CD4-positive, alpha-beta T cell treated with Interleukin-17A for 1 hour (primary cell): Measurements from ENCODE around the gene TCAF1.

ENCODE experiments used
- DNase-seq: peaks from one replicate; pipeline ENCODE4 v3.0.0-alpha.2; 2020

The TCAF1 gene, protein sequence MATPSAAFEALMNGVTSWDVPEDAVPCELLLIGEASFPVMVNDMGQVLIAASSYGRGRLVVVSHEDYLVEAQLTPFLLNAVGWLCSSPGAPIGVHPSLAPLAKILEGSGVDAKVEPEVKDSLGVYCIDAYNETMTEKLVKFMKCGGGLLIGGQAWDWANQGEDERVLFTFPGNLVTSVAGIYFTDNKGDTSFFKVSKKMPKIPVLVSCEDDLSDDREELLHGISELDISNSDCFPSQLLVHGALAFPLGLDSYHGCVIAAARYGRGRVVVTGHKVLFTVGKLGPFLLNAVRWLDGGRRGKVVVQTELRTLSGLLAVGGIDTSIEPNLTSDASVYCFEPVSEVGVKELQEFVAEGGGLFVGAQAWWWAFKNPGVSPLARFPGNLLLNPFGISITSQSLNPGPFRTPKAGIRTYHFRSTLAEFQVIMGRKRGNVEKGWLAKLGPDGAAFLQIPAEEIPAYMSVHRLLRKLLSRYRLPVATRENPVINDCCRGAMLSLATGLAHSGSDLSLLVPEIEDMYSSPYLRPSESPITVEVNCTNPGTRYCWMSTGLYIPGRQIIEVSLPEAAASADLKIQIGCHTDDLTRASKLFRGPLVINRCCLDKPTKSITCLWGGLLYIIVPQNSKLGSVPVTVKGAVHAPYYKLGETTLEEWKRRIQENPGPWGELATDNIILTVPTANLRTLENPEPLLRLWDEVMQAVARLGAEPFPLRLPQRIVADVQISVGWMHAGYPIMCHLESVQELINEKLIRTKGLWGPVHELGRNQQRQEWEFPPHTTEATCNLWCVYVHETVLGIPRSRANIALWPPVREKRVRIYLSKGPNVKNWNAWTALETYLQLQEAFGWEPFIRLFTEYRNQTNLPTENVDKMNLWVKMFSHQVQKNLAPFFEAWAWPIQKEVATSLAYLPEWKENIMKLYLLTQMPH

DNA sequence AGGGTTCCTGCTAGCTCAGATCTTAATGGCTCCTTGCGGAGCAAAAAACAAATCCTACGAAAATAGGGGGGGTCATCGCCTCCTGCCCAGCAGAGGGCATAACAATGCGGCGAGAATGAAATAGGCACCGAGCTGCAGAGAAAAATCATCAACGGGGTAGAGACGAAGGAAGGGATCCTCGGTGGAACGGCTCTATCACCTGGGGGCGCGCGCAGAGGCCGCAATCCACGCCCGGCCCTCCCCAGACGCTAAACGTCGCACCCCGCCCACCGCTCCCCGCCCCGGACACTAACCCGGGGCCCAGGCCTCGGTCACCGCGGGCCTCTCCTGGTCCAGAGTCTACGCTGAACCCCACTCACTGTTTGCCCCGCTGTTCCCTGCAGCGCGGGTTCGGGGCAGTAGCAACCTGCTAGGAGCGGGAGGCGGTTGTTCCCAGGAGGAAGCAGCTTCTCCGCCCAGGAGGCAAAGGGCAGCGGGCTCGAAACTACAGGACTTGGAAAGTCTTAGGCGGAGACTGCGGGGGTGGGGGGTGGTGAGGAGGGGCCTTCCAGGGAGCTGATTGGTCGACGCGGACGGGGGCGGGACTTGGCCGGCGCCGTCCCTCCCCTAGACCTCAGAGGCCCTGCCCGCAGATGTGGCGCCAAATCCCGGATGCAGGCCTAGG lies at the start of gene TCAF1:
TSS of gene TCAF1 (minus strand) at position 509 of the 664 bp plus-strand sequence. CDS start 25,568 bp downstream, outside the sequence.
- peak; percentile 90 for DNase-seq

- no peak for DNase-seq
Observed at GRCh38 chr7:143948733-143949132, 46.8 kb upstream of the TCAF1 start.

DNA sequence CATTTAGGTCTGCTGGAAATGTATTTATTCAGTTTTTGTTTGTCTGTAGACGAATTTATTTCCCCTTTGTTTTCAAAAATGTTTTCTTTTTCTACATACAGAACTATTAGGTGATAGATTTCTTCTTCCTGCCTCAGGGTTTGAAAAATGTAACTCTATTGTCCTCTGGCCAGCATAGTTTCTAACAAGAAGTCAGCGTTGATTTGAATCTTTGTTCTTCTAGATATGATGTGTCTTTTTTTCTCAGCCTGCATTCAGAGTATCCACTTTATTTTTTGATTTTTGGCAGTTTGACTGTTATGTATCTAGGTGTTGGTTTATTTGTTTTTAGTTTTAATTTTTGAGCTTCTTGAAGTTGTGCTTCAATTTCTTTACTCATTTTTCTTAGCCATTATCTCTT lies 45.1 kb upstream of the TCAF1 start:
- DNase-seq, result no peak

DNA sequence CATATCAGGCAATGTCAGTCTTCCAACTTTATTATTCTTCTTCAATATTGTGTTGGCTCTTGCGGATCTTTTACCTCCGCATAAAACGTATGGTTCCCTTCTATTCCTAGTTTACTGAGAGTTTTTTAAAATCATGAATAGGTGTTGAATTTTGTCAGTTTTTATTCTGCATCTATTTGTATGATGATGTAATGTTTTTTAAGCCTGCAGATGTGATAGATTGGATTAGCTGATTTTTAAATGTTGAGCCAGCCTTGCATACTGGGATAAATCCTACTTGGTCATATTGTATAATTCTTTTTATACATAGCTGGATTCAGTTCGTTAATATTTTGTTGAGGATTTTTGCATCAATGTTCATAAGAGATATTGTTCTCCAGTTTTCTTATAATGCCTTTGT lies 43.4 kb upstream of the TCAF1 start:
- no peak for DNase-seq

- no peak for DNase-seq
Observed at GRCh38 chr7:143938379-143939243, 36.6 kb upstream of the TCAF1 start.

DNA sequence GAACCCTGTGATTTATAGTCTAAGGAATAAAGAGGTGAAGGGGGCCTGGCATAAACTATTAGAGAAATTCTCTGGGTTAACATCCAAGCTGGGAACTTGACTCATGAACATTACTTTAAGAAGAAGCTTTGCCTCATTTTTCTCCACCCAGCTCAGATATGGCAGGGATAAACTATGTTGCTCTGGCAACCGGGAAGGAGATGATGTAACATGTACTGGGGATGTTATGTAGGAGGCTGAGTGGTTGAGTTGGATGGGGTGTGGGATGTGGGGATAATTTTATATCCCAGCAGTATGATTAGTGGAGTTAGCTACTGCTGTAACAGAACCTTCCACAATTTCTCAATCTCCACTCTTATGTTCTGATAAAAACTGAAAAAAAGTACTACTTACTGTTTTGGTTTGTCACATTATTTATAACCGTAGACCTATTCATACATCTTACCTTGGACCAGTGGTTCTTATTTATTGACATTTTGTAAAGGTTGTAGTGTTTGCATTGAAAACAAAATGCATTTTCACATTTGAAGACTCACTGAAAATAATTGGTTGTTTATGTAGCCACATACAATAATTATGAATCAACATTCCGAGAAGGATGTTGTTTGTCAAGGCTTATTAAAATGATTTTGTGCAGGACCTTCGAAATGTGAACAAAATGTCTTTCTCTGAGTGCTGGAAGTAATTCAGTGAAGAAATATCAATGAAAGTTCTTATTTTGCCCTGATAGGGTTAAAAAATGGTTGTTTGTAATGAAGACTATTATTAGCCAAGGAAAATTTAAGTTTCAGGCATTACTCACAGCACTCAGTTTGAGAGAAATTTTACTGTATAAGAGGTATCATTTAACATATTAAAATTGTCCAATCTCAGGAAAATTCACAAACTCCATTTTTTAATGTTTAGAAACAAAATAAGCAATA lies 34.4 kb upstream of the TCAF1 start:
- no peak for DNase-seq

- no peak for DNase-seq
Observed at GRCh38 chr7:143934526-143935325, 32.8 kb upstream of the TCAF1 start, which contains the start of gene OR2F2. Gene OR2F2 (plus strand): TSS chr7:143935233. CDS start chr7:143935233, 0 bp downstream.

- DNase-seq, result no peak
Observed at GRCh38 chr7:143931739-143932138, 29.8 kb upstream of the TCAF1 start.

- no peak for DNase-seq
Observed at GRCh38 chr7:143929224-143929920, 27.4 kb upstream of the TCAF1 start.

DNA sequence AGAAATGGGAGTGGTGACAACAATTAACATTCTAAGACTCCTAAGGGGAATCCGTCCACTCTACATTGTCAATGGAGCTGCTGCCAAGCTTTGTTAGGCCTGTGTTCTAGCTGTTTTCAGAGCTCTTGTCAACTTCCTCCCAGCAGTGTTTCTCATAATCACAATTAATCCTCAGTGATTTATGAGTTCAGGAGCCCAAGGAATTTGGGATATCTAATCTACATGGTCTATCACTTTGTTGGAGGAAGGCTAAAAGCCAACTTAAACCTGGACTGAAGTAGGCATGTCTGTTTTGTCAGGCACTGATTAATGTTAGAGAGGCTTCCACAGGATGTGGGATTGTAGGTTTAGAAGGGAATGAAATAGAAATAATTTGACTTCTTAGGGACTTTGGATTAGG lies 22.9 kb upstream of the TCAF1 start:
- DNase-seq, result no peak

GRCh38 chr7:143914938-143915652 lies 13.1 kb upstream of the TCAF1 start:
- DNase-seq, result no peak

DNA sequence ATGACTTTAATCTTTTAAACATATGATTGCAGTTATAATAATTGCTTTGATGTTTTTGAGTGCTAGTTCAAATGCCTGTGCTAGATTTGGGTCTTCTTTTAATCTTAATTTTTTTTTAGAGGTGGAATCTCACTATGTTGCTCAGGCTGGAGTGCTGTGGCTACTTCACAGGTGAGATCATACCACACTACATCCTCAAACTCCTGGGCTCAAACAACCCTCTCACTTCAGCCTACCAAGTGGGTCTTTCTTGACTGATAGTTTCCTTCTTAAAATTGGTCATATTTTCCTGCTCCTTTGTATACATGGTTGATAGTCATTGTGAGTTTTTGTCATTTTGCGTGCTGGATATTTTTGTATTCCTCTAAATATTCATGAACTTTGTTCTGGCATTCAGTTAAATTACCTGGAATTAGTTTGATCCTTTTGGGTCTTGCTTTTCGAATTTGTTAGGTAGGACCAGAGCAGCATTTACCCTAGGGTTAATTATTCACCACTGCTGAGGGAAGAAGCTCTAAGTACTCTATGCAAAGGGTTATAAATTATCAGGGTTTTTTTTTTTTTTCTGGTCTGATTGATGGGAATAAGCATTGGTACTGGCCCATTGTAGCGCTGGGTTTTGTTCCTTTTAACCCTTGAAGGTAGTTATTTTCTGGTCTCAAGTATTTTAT lies 12.1 kb upstream of the TCAF1 start:
- DNase-seq, result no peak

DNA sequence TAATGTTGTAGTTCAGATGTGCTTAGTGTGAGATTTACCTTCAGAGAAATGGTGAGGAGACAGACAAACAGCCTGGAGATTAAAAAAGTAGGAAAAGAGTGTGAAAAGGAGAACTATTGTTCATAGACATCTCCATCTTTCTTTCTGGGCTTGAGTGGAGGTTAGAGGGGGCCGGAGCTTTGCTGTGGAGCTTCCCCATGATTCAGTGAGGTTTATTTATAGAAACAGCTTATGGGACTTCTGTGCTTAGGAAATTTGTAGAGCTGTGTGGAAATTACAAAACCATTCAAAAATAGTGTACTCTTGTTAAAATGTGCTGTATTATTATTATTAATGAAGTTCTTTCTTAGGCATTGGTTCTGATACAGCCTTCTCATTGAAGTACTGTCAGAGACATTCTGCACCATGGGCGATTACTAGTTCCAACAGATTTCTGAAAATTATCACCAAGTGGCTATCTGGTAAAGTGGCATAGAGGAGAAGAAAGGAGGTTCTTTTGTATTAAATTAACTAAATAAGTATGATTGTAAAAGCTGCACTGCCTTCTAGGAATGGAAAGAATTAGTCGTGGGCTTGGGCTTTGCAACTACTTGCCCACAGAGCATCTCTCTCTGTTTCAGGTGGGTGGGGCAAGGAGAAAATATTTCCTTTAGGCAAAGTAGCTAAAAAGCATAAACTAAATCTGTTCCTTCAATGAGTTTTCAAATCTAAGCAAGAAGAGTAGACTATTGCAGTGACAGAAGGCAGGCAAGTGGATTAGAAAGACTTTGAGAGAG lies 8.7 kb upstream of the TCAF1 start:
- no peak for DNase-seq

DNA sequence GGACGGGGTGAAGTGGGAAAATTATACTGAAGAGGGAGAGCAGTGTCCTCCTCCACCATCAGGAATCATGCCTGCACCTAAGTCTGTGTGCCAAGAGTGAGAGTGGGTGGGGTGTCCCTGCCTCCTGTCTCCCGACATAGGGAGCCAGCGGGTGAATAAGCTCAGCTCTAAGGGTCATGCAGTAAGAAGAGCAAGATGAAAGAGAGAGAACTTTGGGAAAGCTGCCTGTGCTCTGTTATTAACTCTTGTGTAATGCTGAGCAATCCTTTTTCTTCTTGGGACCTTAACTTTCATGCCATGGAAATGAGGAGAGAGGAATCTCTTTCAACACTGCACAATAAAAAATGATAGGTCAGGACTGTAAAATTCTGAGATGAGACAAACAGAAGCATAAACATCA lies 7.9 kb upstream of the TCAF1 start:
- DNase-seq, result no peak

GRCh38 chr7:143908120-143908519 lies 6.1 kb upstream of the TCAF1 start:
- no peak for DNase-seq

GRCh38 chr7:143906895-143907294 lies 4.9 kb upstream of the TCAF1 start:
- no peak for DNase-seq

- DNase-seq, result no peak
Observed at GRCh38 chr7:143906151-143906550, 4.2 kb upstream of the TCAF1 start.
